GM18526 (cell line): ENCODE results near the gene ALAS1.
A peak's percentile ranks its signal among the peaks of the same experiment; 100 is the strongest.

Experiments
- POLR2A ChIP-seq: IDR thresholded peaks from 3 replicates; pipeline ENCODE4 v1.6.1; 2011; ENCODE audit not compliant: insufficient read length; ENCODE audit errors: extremely low read depth

Gene ALAS1

GRCh38 chr3:52197842-52198625, at the start of gene ALAS1:
Gene ALAS1 (plus strand): TSS chr3:52198160. CDS start chr3:52199242, 1,082 bp downstream.
- TF ChIP-seq POLR2A, result peak; percentile 97

DNA sequence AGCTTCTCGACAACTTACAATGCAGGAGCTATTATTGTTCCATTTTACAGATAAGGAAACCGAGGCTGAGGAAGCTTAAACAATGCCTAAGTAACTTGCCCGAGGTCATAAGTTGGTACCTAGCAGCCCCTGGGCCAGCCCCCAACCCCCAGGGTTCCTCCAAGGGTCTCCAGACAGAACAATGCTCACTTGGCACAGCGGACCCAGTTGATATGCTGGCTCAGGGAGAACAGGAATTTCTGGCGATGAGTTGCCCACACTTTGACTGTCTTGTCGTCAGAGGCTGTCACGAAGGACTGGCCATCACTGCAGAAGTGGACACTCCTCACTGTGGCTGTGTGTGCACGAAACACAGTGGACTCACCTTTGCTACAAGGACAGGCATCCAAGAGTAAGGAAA, 48.9 kb upstream of the ALAS1 start:
- no peak for TF ChIP-seq POLR2A

DNA sequence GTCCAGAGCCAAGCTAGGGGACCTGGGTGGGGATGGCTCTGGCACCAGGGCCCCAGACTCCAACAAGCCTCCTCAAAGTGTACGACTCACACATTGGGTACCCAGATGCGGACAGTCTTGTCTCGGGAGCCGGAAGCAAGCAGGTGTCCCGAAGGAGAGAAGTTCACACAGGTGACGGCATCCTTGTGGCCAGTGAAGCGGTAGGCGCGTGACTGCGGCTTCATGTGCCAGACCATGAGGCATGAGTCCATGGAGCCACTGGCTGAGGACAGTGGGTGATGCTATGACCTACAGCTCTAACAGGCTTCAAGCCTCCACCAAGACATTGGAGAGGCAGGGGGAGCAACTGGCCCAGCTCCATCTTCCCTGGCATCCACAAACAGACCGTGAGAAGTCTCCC, 48.2 kb upstream of the ALAS1 start:
- no peak for TF ChIP-seq POLR2A

- no peak for TF ChIP-seq POLR2A
Observed at GRCh38 chr3:52150357-52150756, 47.6 kb upstream of the ALAS1 start.

- TF ChIP-seq POLR2A, result no peak
Observed at GRCh38 chr3:52150860-52151259, 47.1 kb upstream of the ALAS1 start.

DNA sequence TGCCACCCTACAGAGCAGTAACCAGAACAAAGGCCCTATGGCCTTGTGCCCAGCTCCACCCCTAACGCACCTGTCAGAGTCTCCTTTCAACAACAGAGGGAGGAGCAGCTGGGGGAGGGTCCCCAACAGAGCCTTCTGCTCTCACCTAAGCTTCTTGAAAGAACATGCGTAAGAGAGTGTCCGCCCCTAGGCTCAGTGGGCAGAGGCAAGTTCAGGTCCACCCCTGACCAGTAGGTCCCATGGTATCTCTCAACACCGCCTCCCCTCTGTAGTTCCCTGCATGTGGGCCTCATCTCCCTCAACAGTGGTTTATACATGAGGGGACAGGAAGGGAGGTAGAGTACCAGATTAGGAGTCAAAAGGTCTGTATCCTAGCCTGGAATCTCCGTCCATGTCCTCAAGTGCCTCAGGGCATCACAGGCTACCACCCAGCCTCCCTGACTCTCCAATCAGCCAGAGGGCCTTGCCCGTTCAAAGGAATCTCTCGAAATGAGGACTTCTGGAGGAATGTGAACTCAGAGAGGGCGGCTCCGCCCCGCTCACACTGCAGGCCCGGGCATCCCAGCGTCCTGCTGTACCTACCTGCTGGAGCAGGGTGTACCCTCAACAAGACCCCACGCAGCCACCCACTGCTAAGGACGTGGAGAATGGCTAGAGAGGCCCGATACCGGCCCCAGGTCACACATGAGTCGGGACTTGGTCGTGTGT, 44.4 kb upstream of the ALAS1 start:
- no peak for TF ChIP-seq POLR2A

DNA sequence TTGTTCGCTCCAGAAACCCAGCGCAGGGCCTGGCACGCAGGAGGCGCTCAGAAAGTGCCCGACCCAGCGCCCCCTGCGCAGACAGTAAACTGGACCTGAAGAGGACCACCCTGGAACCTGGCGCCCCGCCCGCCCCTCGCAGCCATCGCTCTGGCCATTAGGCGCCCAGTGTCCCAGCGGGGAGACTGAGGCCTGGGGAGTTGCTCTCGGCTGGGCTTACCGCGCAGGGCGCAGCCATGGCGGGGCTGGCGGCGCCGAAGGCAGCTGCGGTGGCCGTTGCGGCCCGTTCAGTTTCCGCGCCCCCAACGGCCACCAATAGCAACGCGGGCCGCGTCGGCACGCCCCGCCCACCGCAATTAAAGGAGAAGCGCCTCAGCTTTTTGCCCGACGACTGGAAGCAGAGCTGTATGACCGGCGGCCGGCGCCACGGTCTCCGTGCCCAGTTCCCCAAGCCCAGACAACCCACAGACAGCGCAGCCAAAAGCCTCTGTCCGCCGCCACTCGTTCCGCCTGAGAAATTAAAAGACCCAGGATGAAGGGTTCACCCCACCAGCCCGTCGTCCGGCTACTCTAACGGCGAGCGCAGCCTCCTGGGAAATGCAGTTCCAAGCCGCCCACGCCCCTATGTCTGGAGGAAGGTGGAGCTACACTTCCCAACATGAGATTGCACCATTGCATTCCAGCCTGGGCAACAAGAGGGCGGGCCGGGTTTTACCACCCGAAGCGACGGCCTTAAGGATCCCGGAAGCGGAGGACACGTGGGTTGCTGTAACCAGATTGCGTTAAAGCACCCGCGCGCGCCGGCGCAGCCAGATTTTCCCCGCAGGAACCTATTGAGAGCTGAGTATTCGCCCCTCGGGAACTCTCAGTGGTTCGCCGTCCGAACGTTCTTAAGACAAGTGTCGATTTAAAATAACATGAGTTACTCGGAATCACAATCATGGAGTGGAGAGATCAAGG, 43.5 kb upstream of the ALAS1 start, which contains the start of gene POC1A:
POC1A (minus strand) TSS at position 289 of the 960 bp plus-strand sequence; CDS start at position 238, 51 bp downstream.
- TF ChIP-seq POLR2A, result peak; percentile 66

DNA sequence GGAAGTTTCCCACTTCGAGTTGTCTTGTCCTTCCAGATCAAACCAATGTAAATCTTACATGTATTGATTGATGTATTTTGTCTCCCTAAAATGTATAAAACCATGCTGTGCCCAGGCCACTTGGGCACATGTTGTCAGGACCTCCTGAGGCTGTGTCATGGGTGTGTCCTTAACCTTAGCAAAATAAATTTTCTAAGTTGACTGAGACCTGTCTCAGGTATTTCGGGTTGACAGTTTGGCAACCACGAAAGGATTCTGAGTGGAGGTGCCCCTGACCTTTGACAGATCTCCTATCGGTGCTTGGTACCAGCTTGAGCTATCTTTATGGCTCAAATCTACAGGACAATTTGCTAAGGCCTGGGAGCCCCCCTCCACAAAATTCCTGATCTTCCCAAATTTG, 42.0 kb upstream of the ALAS1 start:
- no peak for TF ChIP-seq POLR2A

GRCh38 chr3:52159503-52159902, 38.5 kb upstream of the ALAS1 start:
- no peak for TF ChIP-seq POLR2A

- TF ChIP-seq POLR2A, result no peak
Observed at GRCh38 chr3:52162250-52162872, 35.6 kb upstream of the ALAS1 start.

DNA sequence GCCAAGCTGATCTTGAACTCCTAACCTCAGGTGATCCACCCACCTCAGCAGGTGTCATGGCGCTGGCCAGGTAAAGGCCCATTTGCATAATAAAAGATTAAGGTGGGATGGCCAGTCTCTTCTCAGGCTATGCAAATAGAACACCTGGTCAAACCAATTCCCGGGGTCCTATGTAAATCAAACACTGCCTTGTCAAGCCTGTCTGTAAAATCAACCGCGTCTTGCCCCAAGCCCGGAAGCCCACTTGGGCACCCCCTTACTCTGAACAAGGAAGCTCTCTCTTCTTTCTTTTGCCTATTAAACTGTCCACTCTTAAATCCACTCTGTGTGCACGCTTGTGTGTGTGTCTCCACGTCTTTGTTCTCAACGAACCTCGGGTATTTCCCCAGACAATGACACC, 30.7 kb upstream of the ALAS1 start:
- TF ChIP-seq POLR2A, result no peak

- TF ChIP-seq POLR2A, result no peak
Observed at GRCh38 chr3:52171514-52172261, 26.3 kb upstream of the ALAS1 start.

- TF ChIP-seq POLR2A, result no peak
Observed at GRCh38 chr3:52172262-52172757, 25.6 kb upstream of the ALAS1 start.

DNA sequence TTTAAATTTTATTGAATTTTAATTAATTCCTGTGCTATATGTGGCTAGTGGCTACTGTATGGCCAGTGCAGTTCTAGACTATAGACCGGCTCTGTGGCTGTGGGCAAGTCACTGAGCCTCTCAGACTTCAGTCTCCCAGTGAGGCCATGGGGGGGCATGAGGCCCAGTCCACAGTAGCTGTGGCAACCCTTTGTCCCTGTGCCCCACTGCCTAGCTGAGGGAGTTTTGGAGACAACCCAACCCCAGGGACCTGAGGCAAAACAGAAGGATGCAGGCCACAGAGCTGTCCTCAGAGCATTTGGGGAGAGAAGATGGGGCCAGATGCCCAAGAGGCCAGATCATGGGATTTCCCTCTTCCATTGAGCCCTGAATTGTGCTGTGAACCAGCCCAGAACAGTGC, 24.9 kb upstream of the ALAS1 start:
- no peak for TF ChIP-seq POLR2A

- no peak for TF ChIP-seq POLR2A
Observed at GRCh38 chr3:52174896-52175295, 23.1 kb upstream of the ALAS1 start.
